A673 (cell line): Measurements from ENCODE around the gene GLOD4. TPM values are rescaled to one million over a fixed set of nuclear protein-coding genes. Genes with fewer than 3 reads are reported as not detected.

Source experiments
- BruUV-seq: library from RNA; stranded (reverse); fragments of 400-500 nt; replicated peaks from 2 replicates; lab custom pipeline; 2021; lab: Mats Ljungman, UMichigan
- CTCF ChIA-PET: fragments of 300-600 bp; sonication (Branson Sonifier 250); formaldehyde crosslinking; loops from one replicate; lab custom pipeline; 2022; ENCODE audit warnings: antibody characterized with exemption; lab: Charles Lee
- POLR2A ChIA-PET: fragments of 300-600 bp; sonication (Branson Sonifier 250); formaldehyde crosslinking; loops from one replicate; lab custom pipeline; 2022; ENCODE audit warnings: antibody characterized with exemption; ENCODE audit not compliant: low non-redundant PET; lab: Charles Lee
- DNase-seq: peaks from one replicate; pipeline ENCODE4 v3.0.0-alpha.2; 2015; ENCODE audit warnings: low spot score
- H3K27ac ChIP-seq: fragments of 200-600 bp; sonication (generic); 2 replicates; pipeline ENCODE4 v1.5.1; 2016; ENCODE audit warnings: mixed run types, low read depth, mild to moderate bottlenecking, mixed read lengths, antibody characterized with exemption, low read length; ENCODE audit not compliant: poor library complexity, severe bottlenecking
- H3K27me3 ChIP-seq: fragments of 200-600 bp; sonication (generic); replicated peaks from 2 replicates; pipeline ENCODE4 v1.6.1; 2017; ENCODE audit warnings: mixed run types, low read depth, mild to moderate bottlenecking, mixed read lengths, antibody characterized with exemption, low read length; ENCODE audit not compliant: insufficient read depth, poor library complexity
- H3K36me3 ChIP-seq: fragments of 200-600 bp; sonication (generic); 2 replicates; pipeline ENCODE4 v1.6.1; 2016; ENCODE audit warnings: mixed run types, mild to moderate bottlenecking, mixed read lengths, antibody characterized with exemption, low read length; ENCODE audit not compliant: insufficient read depth, poor library complexity, severe bottlenecking
- H3K4me1 ChIP-seq: fragments of 200-600 bp; sonication (generic); 2 replicates; pipeline ENCODE4 v1.6.1; 2017; ENCODE audit warnings: mixed run types, mild to moderate bottlenecking, mixed read lengths, antibody characterized with exemption, low read length; ENCODE audit not compliant: insufficient read depth, poor library complexity, severe bottlenecking
- H3K4me3 ChIP-seq: fragments of 200-600 bp; sonication (generic); 2 replicates; pipeline ENCODE4 v1.5.1; 2016; ENCODE audit warnings: low read depth, mixed run types, mild to moderate bottlenecking, mixed read lengths, low read length; ENCODE audit not compliant: poor library complexity, severe bottlenecking
- H3K9me3 ChIP-seq: fragments of 200-600 bp; sonication (generic); 2 replicates; pipeline ENCODE4 v1.6.1; 2016; ENCODE audit warnings: mixed run types, low read depth, mild to moderate bottlenecking, mixed read lengths, antibody characterized with exemption, low read length; ENCODE audit not compliant: poor library complexity, severe bottlenecking
- EZH2 ChIP-seq: fragments of 200-600 bp; sonication (generic); IDR thresholded peaks from 2 replicates; pipeline ENCODE4 v1.6.1; 2017; ENCODE audit warnings: borderline replicate concordance, low read depth, mild to moderate bottlenecking, mixed read lengths, antibody characterized with exemption, low read length; ENCODE audit not compliant: poor library complexity, severe bottlenecking
- intact Hi-C: fragments of 100-400 bp; cut with micrococcal nuclease; formaldehyde crosslinking; loops from one replicate; pipeline ENCODE4 v1.10.0; 2022; ENCODE audit not compliant: unreplicated experiment
- total RNA-seq: library from RNA; stranded (reverse); gene quantifications from 2 replicates; pipeline ENCODE4 v1.2.3, GENCODE V29; 2021
- TF ChIP-seq, protein P1 (sequence below): fragments of 300-800, 200-600 bp; sonication (generic); conservative IDR thresholded peaks from 2 replicates; pipeline ENCODE4 v1.5.1; 2017; ENCODE audit warnings: low read depth, mild to moderate bottlenecking, antibody characterized with exemption, low read length, moderate library complexity, mixed read lengths

GLOD4 gene
- total RNA-seq, 1 experiment from 2014 or later = 110 TPM

DNA sequence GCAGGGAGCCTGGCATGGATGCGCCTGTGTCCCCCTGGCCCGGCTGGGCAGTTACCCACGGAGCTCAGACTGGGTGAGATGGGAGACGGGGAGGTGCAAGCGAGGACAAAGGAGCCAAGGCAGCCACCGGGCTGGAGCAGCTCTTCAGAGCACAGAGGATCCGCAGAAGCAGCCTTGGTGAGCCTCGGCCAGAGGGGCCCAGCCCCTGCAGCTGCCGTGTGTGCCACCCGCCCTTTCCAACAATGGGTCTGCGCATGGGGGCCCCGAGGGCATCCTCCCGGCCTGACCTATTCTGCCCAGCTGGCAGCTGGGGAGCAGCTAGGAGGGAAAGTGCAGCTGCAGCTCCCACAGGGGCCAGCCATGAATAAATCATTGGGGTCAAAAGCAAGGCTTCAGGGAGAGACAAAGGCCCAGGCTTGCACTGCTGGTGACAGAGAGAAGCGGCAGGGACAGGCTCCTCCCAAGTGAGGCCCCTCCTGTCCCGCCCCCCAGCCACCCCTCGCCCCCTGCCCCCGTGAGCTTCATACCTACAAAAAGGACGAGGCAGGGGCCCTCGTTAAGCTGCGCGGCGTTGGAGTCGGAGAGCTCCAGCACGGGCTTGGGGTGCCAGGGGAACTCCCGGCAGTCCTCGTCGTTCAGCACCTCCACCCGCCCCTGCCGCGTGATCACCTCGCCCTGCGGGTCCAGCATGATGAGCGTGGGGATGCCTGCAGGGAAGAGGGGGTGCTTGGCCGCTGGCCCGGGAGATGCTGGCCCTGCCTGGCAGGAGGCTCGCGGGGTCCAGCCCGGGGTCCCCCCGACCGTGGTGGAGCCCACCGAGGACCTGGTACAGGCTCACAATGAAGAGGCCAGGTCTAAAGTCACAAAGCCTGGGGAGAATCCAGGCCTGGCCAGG, 22.7 kb upstream of the GLOD4 start:
- intact Hi-C loops = no loop called here
- Histone ChIP-seq H3K9me3 (no peaks in the 10 kb centered on the region), H3K36me3 (no peaks in the 10 kb centered on the region), H3K4me3 (no peak overlapping the region), H3K27me3 (peaks cover 19% of the 10 kb centered on the region), H3K4me1 (no peaks in the 10 kb centered on the region), H3K27ac (no peak overlapping the region)
- BruUV-seq = no TSS peak
- POLR2A ChIA-PET = no interaction called here
- DNase-seq = no peak
- CTCF ChIA-PET = no interaction called here
- no peak for TF ChIP-seq EZH2
- TF ChIP-seq, protein P1, sequence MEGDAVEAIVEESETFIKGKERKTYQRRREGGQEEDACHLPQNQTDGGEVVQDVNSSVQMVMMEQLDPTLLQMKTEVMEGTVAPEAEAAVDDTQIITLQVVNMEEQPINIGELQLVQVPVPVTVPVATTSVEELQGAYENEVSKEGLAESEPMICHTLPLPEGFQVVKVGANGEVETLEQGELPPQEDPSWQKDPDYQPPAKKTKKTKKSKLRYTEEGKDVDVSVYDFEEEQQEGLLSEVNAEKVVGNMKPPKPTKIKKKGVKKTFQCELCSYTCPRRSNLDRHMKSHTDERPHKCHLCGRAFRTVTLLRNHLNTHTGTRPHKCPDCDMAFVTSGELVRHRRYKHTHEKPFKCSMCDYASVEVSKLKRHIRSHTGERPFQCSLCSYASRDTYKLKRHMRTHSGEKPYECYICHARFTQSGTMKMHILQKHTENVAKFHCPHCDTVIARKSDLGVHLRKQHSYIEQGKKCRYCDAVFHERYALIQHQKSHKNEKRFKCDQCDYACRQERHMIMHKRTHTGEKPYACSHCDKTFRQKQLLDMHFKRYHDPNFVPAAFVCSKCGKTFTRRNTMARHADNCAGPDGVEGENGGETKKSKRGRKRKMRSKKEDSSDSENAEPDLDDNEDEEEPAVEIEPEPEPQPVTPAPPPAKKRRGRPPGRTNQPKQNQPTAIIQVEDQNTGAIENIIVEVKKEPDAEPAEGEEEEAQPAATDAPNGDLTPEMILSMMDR = no peak

DNA sequence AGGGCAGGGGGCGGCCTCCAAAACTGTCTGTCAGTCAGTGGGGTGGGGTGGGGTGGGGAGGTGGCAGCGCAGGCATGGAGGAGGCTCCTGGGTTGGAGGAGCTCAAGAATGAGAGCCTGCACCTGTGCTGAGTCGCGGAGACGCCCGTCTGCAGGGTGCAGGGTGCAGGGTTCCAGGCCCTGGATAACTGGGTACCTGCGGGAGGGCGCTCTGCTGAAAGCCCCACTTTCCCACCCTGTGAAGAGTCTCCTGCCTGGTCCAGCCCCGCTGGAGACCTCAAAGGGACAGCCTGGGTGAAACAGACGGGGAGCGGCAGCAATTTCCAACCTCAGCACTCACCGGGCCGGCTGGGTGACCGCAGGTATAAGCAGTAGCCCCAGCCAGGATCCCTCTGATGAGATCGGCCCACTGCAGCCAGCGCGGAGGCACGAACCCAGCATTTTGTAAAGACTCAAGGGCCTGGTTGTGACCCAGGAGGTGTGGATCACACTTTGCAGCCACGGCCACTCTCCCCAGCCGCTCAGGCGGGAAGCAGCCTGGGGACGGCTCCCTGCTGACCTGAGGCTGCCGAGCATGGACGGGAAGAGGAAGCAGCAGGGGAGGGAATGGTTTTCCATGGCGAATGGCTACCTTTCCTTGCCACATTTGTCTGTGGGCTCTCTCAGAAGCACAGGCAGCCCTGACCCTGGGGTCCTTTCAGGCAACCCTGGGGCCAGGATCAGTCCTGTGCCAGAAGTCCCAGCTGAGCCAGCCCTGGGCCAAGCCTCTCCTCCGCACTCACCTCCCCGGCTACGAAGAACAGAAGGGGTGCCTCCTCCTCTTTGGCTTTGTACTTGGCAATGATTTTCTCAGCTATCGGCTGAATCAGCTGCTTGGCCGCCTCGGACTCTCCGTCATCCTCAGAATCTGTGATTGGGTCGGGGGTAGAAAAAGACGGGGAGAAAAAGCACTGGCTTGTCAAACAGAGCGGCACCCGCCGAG, 21.1 kb upstream of the GLOD4 start:
- intact Hi-C loops = no loop called here
- DNase-seq = no peak
- H3K9me3 ChIP-seq = no peaks in the 10 kb centered on the region
- no TSS peak for BruUV-seq
- TF ChIP-seq EZH2 = no peak
- TF ChIP-seq, protein P1 = no peak
- H3K4me3 ChIP-seq = no peak overlapping the region
- ChIA-PET CTCF (no interaction called here), POLR2A (no interaction called here)
- no peaks in the 10 kb centered on the region for H3K4me1 ChIP-seq
- H3K27ac ChIP-seq = no peak overlapping the region
- H3K36me3 ChIP-seq = no peaks in the 10 kb centered on the region
- H3K27me3 ChIP-seq = peaks cover 19% of the 10 kb centered on the region

DNA sequence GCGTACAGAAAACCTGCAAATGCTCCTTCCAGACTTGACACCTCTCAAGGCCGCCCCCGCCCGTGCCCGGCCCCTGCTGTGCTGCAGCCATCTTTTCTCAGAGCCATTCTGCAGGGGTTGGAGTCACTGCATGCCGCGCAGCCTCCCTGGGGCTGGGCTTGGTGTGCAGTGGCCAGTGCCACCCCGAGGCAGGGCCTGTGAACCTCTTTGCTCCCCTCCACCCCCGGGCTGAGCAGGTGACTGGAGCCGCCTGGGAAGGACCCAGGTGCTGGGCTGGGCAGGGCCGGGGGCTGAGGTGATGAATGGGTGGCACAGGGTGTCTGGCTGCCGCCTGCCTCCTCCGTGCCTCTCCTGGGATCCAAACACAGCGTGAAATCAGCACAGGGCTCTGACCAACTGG, 20.4 kb upstream of the GLOD4 start:
- Histone ChIP-seq H3K36me3 (no peaks in the 10 kb centered on the region), H3K4me3 (no peak overlapping the region), H3K9me3 (no peaks in the 10 kb centered on the region), H3K27me3 (peaks cover 19% of the 10 kb centered on the region), H3K4me1 (no peaks in the 10 kb centered on the region), H3K27ac (no peak overlapping the region)
- BruUV-seq = no TSS peak
- ChIA-PET CTCF (interaction anchor here (1.1 kb wide), 1 partner anchor 197 kb away, joined by 3 read pairs; no protein-coding TSS in a partner anchor), POLR2A (no interaction called here)
- no peak for DNase-seq
- TF ChIP-seq EZH2 = no peak
- TF ChIP-seq, protein P1 = no peak
- intact Hi-C loops = no loop called here
